HepG2 (cell line): Measurements from ENCODE around the gene VPS25. TPM values are rescaled to one million over a fixed set of nuclear protein-coding genes. Genes with fewer than 3 reads are reported as not detected.

Experiments
- ARID4A ChIP-seq: sonication (generic); formaldehyde crosslinking; IDR thresholded peaks from 2 replicates; pipeline ENCODE4 v1.5.0; 2020; ENCODE audit warnings: mild to moderate bottlenecking, missing genetic modification reagents, borderline replicate concordance
- BRCA1 ChIP-seq: sonication (generic); formaldehyde crosslinking; IDR thresholded peaks from 2 replicates; pipeline ENCODE4 v1.4.0; 2020; ENCODE audit warnings: missing genetic modification reagents
- KIAA2018 ChIP-seq: sonication (generic); formaldehyde crosslinking; IDR thresholded peaks from 2 replicates; pipeline ENCODE4 v1.5.0; 2020; ENCODE audit warnings: mild to moderate bottlenecking, missing genetic modification reagents, borderline replicate concordance
- MLXIP ChIP-seq: sonication (generic); formaldehyde crosslinking; IDR thresholded peaks from 2 replicates; pipeline ENCODE4 v1.9.0; 2021; ENCODE audit warnings: missing genetic modification reagents, borderline replicate concordance
- SAFB2 ChIP-seq: sonication (generic); formaldehyde crosslinking; IDR thresholded peaks from 2 replicates; pipeline ENCODE4 v1.5.1; 2020; ENCODE audit warnings: missing genetic modification reagents, low read depth, mild to moderate bottlenecking, borderline replicate concordance
- SNRNP70 ChIP-seq: fragments of 200-400 bp; formaldehyde crosslinking; IDR thresholded peaks from 2 replicates; pipeline ENCODE4 v1.6.1; 2017; ENCODE audit warnings: mild to moderate bottlenecking, low read depth, low read length, moderate library complexity
- SUZ12 ChIP-seq: fragments of 150-350 bp; IDR thresholded peaks from 2 replicates; pipeline ENCODE4 v1.6.1; 2014; ENCODE audit warnings: low read depth, low read length
- ZFY ChIP-seq: sonication (generic); formaldehyde crosslinking; IDR thresholded peaks from 2 replicates; pipeline ENCODE4 v1.4.0; 2020; ENCODE audit warnings: missing genetic modification reagents
- ZNF446 ChIP-seq: sonication (generic); formaldehyde crosslinking; IDR thresholded peaks from 2 replicates; pipeline ENCODE4 v1.5.0; 2020; ENCODE audit warnings: mild to moderate bottlenecking, missing genetic modification reagents
- ZNF674 ChIP-seq: sonication (generic); formaldehyde crosslinking; IDR thresholded peaks from 2 replicates; pipeline ENCODE4 v1.5.0; 2020; ENCODE audit warnings: low read depth, mild to moderate bottlenecking, missing genetic modification reagents
- ZSCAN30 ChIP-seq: sonication (generic); formaldehyde crosslinking; IDR thresholded peaks from 2 replicates; pipeline ENCODE4 v1.5.0; 2020; ENCODE audit warnings: mild to moderate bottlenecking, missing genetic modification reagents
- polyA plus RNA-seq, 8 experiments: library from polyadenylated mRNA; depleted of rRNA in 3 of 8; stranded (reverse) in 7 of 8; unstranded in 1 of 8; fragments of >200 nt; fragmentation: Illumina TruSeq in 4 of 8; extraction: Trizol in 4 of 8; gene quantifications; 2 replicates each; pipeline versions ENCODE4 v1.2.1 to v1.2.3, GENCODE V29; 2011 to 2016; ENCODE audit warnings: low read depth in 4 of 8, missing spikeins in 1 of 8, mixed read lengths in 1 of 8; ENCODE audit not compliant: insufficient read depth in 1 of 8
- total RNA-seq, 5 experiments: library from RNA; depleted of rRNA; stranded (reverse); fragments of >200 nt; fragmentation: Illumina TruSeq; extraction: Trizol; gene quantifications; 2 replicates each; pipeline ENCODE4 v1.2.3, GENCODE V29; 2016; ENCODE audit warnings: low read depth in 1 of 5

Gene VPS25
- total and polyA plus RNA-seq, 2 of the 13 experiments (the other 11 are each of a cell fraction or from before 2014, with no cell fraction given) = 161 to 249 TPM

- TF ChIP-seq KIAA2018 (CRISPR knock-in tag) (no peak), MLXIP (peak; percentile 77; the same call in 1 of the 2 replicates), ZNF674 (CRISPR knock-in tag) (peak; percentile 85; the same call in 1 of the 2 replicates), SAFB2 (peak; percentile 72; the same call in 1 of the 2 replicates), BRCA1 (CRISPR knock-in tag) (0 out of 2 replicates have a peak, but pooled peaks have one; percentile 41), SUZ12 (peak; percentile 84), ARID4A (CRISPR knock-in tag) (peak; percentile 94), ZFY (CRISPR knock-in tag) (peak; percentile 99), ZNF446 (CRISPR knock-in tag) (peak; percentile 94), SNRNP70 (no peak), ZSCAN30 (CRISPR knock-in tag) (no peak)
Observed at GRCh38 chr17:42798383-42799380, 25.4 kb downstream of the VPS25 start, which contains the start of the genes CNTD1 and COA3 (continued).
